ENCODE measurements around the gene ACD.

DNA sequence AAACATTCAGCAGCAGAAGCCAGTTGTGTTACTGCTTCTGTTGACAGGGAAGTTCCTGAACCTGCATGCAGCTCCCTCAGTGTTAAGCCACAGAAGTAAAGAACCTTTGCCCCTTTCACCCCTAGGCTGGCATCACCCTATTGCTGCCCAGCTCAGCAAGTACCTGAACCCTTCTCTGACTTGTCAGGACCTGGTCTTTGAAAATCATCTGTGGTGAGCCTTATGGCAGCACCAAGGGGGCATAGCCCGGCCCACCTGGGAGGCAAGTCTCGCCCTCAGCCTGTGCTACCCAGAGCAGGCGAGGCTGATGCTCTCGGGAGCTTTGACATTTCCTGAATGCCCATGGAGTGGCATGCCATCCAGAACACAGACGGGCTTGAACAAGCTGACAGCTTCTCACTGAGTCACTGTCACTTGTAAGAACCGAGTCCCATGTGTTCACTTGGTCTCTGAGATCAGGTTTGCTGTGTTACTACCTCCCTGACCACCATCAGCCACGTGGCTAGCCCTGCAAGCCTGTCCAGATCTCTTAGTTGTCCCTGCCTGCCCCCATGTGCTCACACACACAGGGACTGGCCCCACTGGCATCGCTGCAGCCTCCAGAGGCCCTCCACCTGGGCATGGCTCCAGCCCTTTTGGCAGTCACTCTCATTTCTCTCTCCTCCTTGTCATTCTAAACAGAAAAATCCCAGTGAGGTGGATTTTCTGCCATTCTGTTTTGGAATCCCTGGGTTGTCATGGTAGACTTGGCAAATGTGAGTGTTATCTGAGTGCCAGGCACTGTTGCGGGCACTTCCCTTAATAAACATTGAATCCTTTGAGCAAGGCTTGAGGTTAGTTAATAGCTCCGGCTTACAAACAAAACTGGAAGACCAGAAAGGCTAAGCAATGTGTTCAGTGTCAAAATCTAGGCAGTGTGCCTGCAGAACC, 18.0 kb downstream of the ACD start:
- TF ChIP-seq YY1 (IDR thresholded peaks at IDR 0.05; ENCODE audit: insufficient read depth, insufficient read length): no peak
- no peak for TF ChIP-seq ZNF274 (IDR thresholded peaks at IDR 0.05; ENCODE audit: low read depth, low read length)
- no peak for TF ChIP-seq SUZ12 (IDR thresholded peaks at IDR 0.05; ENCODE audit: extremely low read depth, insufficient read depth, insufficient read length)

Measured in NT2/D1 (cell line).